ENCODE data around the gene STAG3.

GRCh38 chr7:100211342-100211780 is 33.6 kb downstream of the STAG3 start:
- no peak for TF ChIP-seq ELF4 (IDR thresholded peaks at IDR 0.05)
- no peak for TF ChIP-seq HDGF (IDR thresholded peaks at IDR 0.05; ENCODE audit: borderline replicate concordance)
